Measurements from ENCODE around the gene PKNOX2.

Gene PKNOX2

DNA sequence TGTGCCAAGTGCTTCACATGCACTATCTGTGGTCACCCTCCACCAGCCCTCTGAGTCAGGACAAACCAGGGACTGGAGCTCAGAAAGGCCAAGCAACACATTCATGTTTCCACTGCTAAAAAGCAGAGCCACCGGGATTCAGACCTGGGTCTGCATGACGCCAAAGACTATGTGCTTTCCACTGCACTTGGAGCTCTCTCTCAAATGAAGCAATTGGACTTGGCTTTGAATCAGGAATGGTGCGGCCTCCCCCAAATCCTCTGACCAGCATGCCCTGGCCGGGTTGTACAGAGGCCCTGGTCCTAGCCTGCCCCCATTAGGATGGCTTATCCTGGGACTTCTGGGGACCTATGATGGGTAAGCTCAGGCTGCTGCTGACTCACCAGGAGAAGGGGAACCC lies 80.7 kb downstream of the PKNOX2 start:
- Mint-ChIP-seq H3K4me3 (no peak overlapping the region), H3K4me1 (ENCODE audit: low read depth in 2 of 2) (no peaks in the 10 kb centered on the region), H3K36me3 (ENCODE audit: insufficient read depth) (no peaks in the 10 kb centered on the region), H3K9me3 (no peaks in the 10 kb centered on the region), H3K27ac (no peak overlapping the region), H3K27me3 (peaks cover 18 to 52% of the 10 kb centered on the region in 2 donors)
- ATAC-seq (replicated peaks) (no peak), DNase-seq (no peak)

DNA sequence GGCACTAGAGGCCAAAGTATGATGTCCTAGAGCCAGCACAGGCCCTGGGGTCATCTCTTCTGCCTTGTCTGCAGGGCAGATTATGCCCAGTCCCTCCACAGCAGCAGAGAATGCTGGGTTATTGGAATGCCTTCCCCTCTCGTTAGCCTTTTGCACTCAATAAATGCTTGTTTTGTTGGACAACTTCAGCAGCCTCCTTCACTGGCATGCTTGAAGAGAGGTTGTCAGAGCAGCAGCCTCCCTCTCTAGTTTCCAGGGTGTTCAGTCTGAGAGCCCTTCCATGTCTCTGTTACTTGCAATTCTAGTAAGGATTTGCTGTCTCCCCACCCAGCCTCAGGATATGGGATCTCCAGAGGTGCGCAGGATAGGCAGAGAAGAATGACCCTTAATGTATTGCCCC lies 82.9 kb downstream of the PKNOX2 start:
- Mint-ChIP-seq H3K27me3 (peaks cover 14 to 41% of the 10 kb centered on the region in 2 donors), H3K4me1 (ENCODE audit: low read depth in 2 of 2) (no peaks in the 10 kb centered on the region)

DNA sequence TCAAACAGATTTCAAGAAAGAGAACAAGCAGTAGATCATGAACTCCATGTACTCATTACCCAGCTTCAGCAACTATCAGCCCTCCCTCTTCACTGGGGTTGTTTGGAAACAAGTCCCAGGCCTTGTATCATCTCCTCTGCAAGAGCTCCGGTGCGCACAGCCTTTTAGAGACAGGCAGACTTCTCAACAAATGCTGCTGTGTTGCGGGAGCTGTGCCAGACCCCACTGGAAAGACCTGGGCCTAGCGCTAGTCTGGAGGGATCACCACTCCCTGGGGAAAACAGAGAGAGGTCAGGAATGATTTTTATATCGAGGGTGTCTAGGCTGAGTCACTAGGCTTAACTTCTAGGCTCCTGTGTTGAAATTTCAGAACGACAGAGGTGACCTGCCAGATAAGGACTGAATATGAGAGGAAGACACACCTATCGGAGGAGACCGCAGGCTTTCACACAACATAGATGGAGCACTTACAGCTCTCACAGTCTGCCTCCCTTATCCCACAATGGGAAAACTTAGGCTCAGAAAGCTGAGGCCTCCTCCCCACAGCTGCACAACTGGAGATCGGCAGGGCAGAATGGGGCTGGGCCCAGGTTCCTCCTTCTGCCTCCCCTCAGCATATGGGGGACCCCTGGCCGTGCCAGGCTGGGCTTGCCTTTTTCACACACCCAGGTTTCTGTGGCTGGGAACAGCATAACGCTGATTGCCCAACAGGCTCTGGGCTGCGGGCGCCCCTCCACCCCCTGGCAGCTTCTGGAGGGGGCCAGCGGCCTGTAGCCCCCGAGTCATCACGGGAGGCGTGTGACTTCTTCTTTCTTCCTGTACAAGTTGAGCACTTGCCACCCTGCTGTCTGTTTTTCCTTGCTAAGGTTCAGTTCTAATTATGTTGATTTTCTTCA lies 86.0 kb downstream of the PKNOX2 start:
- ATAC-seq (replicated peaks): no peak
- no peak for DNase-seq
- no peaks in the 10 kb centered on the region for H3K36me3 Mint-ChIP-seq (ENCODE audit: insufficient read depth)
- H3K4me3 Mint-ChIP-seq: no peak overlapping the region
- no peak overlapping the region for H3K27ac Mint-ChIP-seq
- no peaks in the 10 kb centered on the region for H3K4me1 Mint-ChIP-seq (ENCODE audit: low read depth in 2 of 2)
- H3K9me3 Mint-ChIP-seq: no peaks in the 10 kb centered on the region
- peaks cover 21 to 57% of the 10 kb centered on the region in 2 donors for H3K27me3 Mint-ChIP-seq

More for the DNA sequence above, 82.9 kb downstream of the PKNOX2 start:
- ATAC-seq (replicated peaks) (no peak), DNase-seq (no peak)
- Mint-ChIP-seq H3K9me3 (no peaks in the 10 kb centered on the region), H3K4me3 (no peak overlapping the region), H3K27ac (no peak overlapping the region), H3K36me3 (ENCODE audit: insufficient read depth) (no peaks in the 10 kb centered on the region)

DNA sequence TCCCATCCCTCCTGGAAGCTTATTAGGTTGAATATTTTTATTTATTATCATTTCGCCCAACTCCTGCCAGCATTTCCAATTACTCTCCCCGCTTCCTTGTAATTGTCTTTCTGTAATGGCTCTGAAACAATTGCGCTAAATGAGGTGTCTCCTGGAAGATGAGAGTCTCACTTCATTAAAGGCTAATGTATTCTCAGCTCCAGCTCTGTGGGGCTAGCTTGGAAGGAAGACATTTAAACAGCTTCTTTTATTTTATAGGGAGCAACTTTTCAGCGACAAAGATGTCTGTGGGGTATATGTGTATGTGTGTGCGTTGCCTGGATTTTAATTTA lies 86.6 kb downstream of the PKNOX2 start:
- no peaks in the 10 kb centered on the region for H3K4me1 Mint-ChIP-seq (ENCODE audit: low read depth in 2 of 2)
- no peaks in the 10 kb centered on the region for H3K9me3 Mint-ChIP-seq
- no peak for DNase-seq
- no peak for ATAC-seq (replicated peaks)
- H3K4me3 Mint-ChIP-seq: no peak overlapping the region
- peaks cover 26 to 57% of the 10 kb centered on the region in 2 donors for H3K27me3 Mint-ChIP-seq
- H3K27ac Mint-ChIP-seq: no peak overlapping the region
- no peaks in the 10 kb centered on the region for H3K36me3 Mint-ChIP-seq (ENCODE audit: insufficient read depth)

DNA sequence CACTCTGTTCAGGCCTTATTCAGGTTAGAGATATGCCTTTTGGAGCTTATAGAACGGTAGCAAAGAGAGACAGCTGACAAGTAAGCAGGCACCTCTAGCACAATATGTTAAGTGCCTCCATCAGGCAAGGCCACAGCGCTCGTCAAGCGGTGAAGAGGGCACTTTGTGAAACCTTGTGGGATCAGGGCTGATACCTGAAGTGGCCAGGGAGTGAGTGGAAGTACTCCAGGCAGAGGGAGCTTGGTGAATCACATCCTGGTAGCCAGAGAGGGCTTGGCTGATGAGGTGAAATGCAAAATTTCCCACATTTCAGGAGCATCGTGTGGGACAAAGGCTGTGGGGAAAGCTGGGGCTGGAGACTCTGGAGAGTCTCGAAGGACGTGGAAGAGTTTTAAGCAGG lies 87.4 kb downstream of the PKNOX2 start:
- peaks cover 32 to 57% of the 10 kb centered on the region in 2 donors for H3K27me3 Mint-ChIP-seq
- ATAC-seq (replicated peaks): no peak
- H3K27ac Mint-ChIP-seq: no peak overlapping the region
- no peaks in the 10 kb centered on the region for H3K9me3 Mint-ChIP-seq
- H3K4me3 Mint-ChIP-seq: no peak overlapping the region
- no peaks in the 10 kb centered on the region for H3K4me1 Mint-ChIP-seq (ENCODE audit: low read depth in 2 of 2)
- DNase-seq: no peak
- H3K36me3 Mint-ChIP-seq (ENCODE audit: insufficient read depth): no peaks in the 10 kb centered on the region

DNA sequence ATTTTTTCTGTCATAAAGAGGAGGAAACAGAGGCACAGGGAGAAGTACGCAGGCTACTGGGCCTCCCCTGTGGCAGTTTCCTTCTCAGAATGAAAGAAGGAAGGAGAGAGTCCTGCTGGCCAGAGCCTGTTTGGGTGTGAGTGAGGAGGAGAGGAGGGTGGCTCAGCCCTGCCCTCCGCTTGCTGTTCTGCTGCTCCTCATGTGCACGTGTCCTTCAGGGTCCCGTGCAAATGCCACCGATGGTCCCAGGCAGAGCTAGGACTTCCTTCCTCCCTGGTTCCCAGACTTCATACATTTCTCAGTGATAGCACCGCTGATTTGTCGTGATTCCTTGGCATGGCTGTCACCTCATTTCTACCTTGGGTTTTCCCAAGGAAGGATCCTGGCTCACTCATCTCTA lies 88.7 kb downstream of the PKNOX2 start:
- no peaks in the 10 kb centered on the region for H3K36me3 Mint-ChIP-seq (ENCODE audit: insufficient read depth)
- no peak for ATAC-seq (replicated peaks)
- peaks cover 30 to 58% of the 10 kb centered on the region in 2 donors for H3K27me3 Mint-ChIP-seq

DNA sequence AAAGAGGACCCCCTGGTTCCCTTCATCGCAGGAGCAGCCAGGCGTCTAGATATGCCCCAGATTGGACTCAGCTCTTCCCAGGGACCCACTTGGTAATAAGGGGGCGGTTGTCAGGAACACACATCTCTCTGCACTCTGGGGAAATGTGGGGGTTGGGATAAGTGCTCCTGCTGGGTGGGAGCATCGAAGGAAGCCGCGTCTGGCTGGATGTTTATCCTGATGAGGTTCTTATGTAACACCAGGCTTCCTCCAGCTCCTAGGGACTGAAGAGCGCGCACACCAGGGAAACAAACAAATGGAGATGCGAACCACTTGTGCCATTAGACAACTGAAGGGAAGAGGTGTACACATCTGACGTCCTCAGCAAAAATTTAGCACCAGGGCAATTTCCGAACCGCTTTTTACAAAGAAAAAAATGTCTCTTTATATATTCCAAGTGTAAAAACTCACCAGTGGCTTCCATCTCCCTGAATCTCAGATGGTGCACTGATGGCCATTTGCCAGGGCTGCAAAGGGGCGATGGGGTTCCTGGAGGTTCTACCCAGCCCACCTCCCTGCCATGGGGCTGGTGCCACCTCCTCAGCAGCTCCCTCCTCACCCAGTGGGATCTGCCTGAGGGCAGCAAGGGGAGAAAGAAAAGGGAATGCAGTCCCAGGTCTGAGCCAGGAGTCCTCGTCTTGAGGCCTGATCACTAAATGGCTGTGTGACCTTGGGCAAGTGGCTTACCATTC lies 89.4 kb downstream of the PKNOX2 start:
- DNase-seq (no peak), ATAC-seq (replicated peaks) (no peak)
- Mint-ChIP-seq H3K36me3 (ENCODE audit: insufficient read depth) (no peaks in the 10 kb centered on the region), H3K9me3 (no peaks in the 10 kb centered on the region), H3K27me3 (peaks cover 30 to 61% of the 10 kb centered on the region in 2 donors), H3K27ac (no peak overlapping the region), H3K4me1 (ENCODE audit: low read depth in 2 of 2) (no peaks in the 10 kb centered on the region), H3K4me3 (no peak overlapping the region)

More for the DNA sequence above, 88.7 kb downstream of the PKNOX2 start:
- no peak for DNase-seq
- H3K4me1 Mint-ChIP-seq (ENCODE audit: low read depth in 2 of 2): no peaks in the 10 kb centered on the region
- H3K9me3 Mint-ChIP-seq: no peaks in the 10 kb centered on the region
- H3K4me3 Mint-ChIP-seq: no peak overlapping the region
- no peak overlapping the region for H3K27ac Mint-ChIP-seq

DNA sequence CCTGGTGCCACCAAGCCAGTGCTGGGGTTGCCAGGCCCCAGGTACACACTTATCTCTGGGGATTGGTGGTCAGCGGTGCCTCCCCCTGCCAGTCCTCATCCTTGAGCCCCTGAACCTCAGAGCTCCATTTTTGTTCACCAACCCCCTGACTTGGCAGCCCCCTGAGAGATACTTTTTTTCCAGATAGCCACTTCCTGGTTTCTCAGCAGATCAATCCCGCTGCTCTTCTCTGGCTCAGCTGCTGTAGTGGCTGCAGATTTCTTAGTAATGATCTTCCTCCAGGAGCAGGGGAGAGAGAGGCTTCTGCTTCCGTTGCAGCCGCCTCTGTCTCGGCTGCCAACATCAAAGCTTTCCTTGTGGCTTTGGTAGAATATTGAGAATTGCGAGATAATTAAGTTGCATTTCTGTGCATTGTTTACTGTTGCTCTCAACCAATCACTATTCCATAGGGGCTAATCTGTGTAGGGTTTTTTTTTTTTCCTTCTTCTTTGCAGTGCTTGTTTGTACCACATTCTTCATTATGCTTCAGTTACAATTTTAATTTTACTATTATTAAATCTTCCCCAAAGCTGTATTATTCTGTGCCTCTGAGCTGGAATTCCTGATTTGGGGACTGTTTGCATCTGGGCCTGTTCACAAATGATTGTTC lies 92.1 kb downstream of the PKNOX2 start:
- Mint-ChIP-seq H3K4me1 (ENCODE audit: low read depth in 2 of 2) (no peaks in the 10 kb centered on the region), H3K4me3 (no peak overlapping the region), H3K9me3 (no peaks in the 10 kb centered on the region), H3K36me3 (ENCODE audit: insufficient read depth) (no peaks in the 10 kb centered on the region), H3K27me3 (peaks cover 43 to 86% of the 10 kb centered on the region in 2 donors), H3K27ac (no peak overlapping the region)
- no peak for ATAC-seq (replicated peaks)
- DNase-seq: no peak

DNA sequence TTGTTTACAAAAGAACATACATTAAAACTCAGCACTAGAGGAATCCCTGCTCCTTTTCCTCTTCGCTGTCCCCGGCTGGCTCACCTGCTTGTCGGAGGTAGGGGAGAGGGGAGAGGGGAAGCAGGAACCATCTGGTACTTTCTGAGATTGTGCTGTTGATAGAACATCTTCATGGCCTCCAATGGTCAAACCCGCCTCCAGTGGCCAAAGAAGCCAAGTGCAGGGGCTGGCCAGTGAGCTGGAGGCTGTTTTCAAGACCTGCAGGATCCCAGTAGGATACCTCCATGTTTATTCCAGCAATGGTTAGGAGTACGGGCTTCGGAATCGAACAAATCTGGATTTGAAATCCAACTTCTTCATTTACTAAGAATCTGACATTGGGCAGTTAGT lies 92.6 kb downstream of the PKNOX2 start:
- Mint-ChIP-seq H3K4me1 (ENCODE audit: low read depth in 2 of 2) (no peaks in the 10 kb centered on the region), H3K27me3 (peaks cover 45 to 86% of the 10 kb centered on the region in 2 donors), H3K27ac (no peak overlapping the region), H3K36me3 (ENCODE audit: insufficient read depth) (no peaks in the 10 kb centered on the region), H3K9me3 (no peaks in the 10 kb centered on the region), H3K4me3 (no peak overlapping the region)
- DNase-seq: no peak
- no peak for ATAC-seq (replicated peaks)

DNA sequence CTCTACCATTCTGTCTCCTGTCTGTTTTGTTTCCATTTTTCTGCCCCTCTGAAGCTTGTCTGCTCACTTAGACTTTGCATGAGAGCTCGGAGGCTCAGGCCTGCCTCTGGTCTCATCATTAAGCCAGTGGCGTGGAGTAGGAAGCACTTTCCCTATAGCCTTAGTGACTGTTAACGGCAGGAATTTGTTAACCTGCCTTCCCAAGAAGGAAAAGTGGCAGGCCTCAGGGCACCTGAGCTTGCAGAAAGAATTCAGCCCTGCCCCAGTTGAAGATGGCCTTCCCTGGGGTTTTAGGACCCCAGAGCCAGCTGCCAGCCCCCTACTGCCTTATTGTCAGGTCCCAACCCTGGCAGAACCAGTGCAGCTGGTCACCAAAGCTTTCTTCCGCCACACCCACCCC lies 93.2 kb downstream of the PKNOX2 start:
- no peaks in the 10 kb centered on the region for H3K4me1 Mint-ChIP-seq (ENCODE audit: low read depth in 2 of 2)
- no peak overlapping the region for H3K4me3 Mint-ChIP-seq
- no peaks in the 10 kb centered on the region for H3K9me3 Mint-ChIP-seq
- DNase-seq (no peak), ATAC-seq (replicated peaks) (no peak)
- H3K27me3 Mint-ChIP-seq: peaks cover 46 to 89% of the 10 kb centered on the region in 2 donors
- no peaks in the 10 kb centered on the region for H3K36me3 Mint-ChIP-seq (ENCODE audit: insufficient read depth)
- no peak overlapping the region for H3K27ac Mint-ChIP-seq

DNA sequence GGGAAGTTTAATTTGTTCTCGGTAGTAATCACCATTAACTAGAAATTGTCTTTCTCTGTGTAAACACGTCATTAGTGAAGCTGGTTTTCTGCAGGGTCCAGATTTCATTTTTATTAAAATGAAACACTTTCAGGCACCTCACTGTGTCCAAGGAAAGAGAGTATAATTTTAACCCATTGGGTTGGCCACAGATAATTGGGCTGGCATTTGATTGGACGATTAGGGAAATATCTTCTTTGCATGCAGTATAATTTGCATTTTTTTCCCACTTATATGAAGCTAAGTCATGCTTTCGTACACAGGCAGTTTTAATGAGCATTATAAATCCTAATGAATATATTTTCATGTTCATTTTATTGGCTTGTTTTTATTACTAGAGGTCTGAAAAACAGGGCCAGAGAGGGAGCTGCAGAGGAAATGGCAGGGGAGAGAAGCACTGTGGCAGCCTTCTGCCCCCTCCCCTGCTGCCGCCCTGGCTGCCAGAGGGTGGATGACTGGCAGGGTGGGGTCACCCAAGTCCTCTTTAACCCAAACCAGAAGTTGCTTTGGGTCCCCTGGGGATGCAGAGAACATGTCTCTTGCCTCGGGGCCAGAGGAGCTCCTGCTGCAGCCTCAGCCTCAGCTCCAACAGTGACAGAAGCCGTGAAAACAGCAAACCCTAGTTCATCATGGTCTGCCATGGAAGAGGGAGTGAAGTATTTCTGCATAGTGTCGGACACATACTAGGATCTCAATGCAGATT lies 93.9 kb downstream of the PKNOX2 start:
- Mint-ChIP-seq H3K9me3 (no peaks in the 10 kb centered on the region), H3K4me1 (ENCODE audit: low read depth in 2 of 2) (no peaks in the 10 kb centered on the region), H3K27me3 (peaks cover 53 to 96% of the 10 kb centered on the region in 2 donors), H3K4me3 (no peak overlapping the region), H3K36me3 (ENCODE audit: insufficient read depth) (no peaks in the 10 kb centered on the region), H3K27ac (no peak overlapping the region)
- ATAC-seq (replicated peaks) (no peak), DNase-seq (no peak)

DNA sequence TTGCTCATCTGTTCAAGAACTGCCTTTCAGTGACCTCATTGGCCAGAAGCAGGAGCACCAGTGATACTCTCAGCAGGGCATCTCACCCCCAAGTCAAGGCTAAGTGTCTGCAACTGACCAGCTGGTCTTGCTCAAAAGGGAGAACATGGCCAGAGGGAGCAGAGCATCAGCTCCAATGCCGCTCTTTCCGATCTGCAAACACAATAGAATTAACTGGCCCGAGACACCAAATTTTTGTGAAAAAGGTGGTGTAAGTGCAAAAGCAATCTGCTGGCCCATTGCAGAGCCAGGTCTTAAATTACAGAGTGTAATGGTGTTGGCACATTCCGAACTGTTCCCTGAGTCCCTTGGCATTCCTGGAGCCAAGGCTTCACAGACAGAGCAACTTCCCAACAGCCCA lies 97.0 kb downstream of the PKNOX2 start:
- H3K36me3 Mint-ChIP-seq (ENCODE audit: insufficient read depth): no peaks in the 10 kb centered on the region
- H3K27ac Mint-ChIP-seq: no peak overlapping the region
- H3K4me1 Mint-ChIP-seq (ENCODE audit: low read depth in 2 of 2): peaks cover 0 to 1% of the 10 kb centered on the region in 2 donors
- DNase-seq (no peak), ATAC-seq (replicated peaks) (no peak)
- no peaks in the 10 kb centered on the region for H3K9me3 Mint-ChIP-seq
- no peak overlapping the region for H3K4me3 Mint-ChIP-seq
- H3K27me3 Mint-ChIP-seq: peaks cover 52 to 96% of the 10 kb centered on the region in 2 donors

DNA sequence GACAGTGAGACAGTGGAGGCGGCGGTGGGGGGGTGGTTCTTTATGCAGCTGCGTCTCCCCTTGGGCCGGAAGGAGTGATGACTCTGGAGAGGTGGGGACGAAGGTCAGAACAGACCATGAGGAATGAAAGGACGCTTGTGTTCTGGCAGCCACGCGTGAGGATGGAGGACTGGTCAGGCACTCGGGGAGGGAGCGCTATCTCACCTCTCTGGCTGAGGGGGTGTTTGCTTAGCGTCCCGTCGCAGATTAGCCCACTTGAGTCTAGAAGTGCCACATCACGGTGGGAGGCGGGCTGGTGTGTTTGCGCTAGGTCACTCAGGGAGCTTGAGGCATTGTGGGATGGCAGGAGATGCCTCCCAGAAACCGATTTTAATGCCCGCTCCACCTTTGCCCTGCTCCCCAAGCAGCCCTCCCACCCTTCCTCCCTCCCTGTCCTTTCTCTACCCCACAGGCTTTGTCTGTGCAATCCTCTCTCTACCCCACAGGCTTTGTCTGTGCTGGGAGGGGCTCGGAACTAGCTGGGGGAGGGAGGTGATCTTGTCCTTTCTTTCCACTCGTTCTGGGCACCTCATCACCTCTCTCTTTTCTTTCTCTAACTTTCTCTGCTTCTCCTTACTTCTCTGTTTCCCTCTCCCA lies 97.8 kb downstream of the PKNOX2 start:
- peaks cover 52 to 96% of the 10 kb centered on the region in 2 donors for H3K27me3 Mint-ChIP-seq
- no peaks in the 10 kb centered on the region for H3K9me3 Mint-ChIP-seq
- no peak for DNase-seq
- H3K36me3 Mint-ChIP-seq (ENCODE audit: insufficient read depth): no peaks in the 10 kb centered on the region
- no peak overlapping the region for H3K4me3 Mint-ChIP-seq
- peaks cover 0 to 2% of the 10 kb centered on the region in 2 donors for H3K4me1 Mint-ChIP-seq (ENCODE audit: low read depth in 2 of 2)
- no peak for ATAC-seq (replicated peaks)
- no peak overlapping the region for H3K27ac Mint-ChIP-seq
